CD4-positive, alpha-beta memory T cell (primary cell): ENCODE measurements around the gene CYTH1. TPM values are rescaled to one million over a fixed set of nuclear protein-coding genes. Genes with fewer than 3 reads are reported as not detected.
A peak's percentile ranks its signal among the peaks of the same experiment; 100 is the strongest.
"Not testable (repeated sequence)": the region's sequence is repeated elsewhere in the genome, so short reads cannot be mapped to it uniquely, and the experiment has no call there.

Experiments
- CTCF ChIA-PET: fragments of 350-600 bp; sonication (Branson Sonifier 250); formaldehyde crosslinking; loops from one replicate; lab custom pipeline; 2021; ENCODE audit warnings: inconsistent platforms; ENCODE audit not compliant: partially characterized antibody; lab: Charles Lee
- POLR2A ChIA-PET: fragments of 350-600 bp; sonication (Branson Sonifier 250); formaldehyde crosslinking; loops from one replicate; lab custom pipeline; 2021; ENCODE audit not compliant: partially characterized antibody; lab: Charles Lee
- DNase-seq, 5 donors: peaks; one replicate each; pipeline versions ENCODE4 v3.0.0 to v3.0.0-alpha.2; 2020 to 2022; ENCODE audit warnings: mixed read lengths in 1 of 5
- H3K27ac ChIP-seq: one replicate; pipeline ENCODE4 v1.7.0; 2013; ENCODE audit warnings: low read depth, low read length
- H3K27me3 ChIP-seq: 2 replicates; pipeline ENCODE4 v1.7.0; 2013; ENCODE audit warnings: mild to moderate bottlenecking, low read length, moderate library complexity; ENCODE audit not compliant: insufficient read depth
- H3K36me3 ChIP-seq: 2 replicates; pipeline ENCODE4 v1.7.0; 2013; ENCODE audit warnings: mild to moderate bottlenecking, low read length, moderate library complexity; ENCODE audit not compliant: insufficient read depth
- H3K4me1 ChIP-seq: 2 replicates; pipeline ENCODE4 v1.7.0; 2013; ENCODE audit warnings: mild to moderate bottlenecking, low read length, moderate library complexity; ENCODE audit not compliant: insufficient read depth
- H3K4me3 ChIP-seq, 2 donors: one replicate each; pipeline ENCODE4 v1.7.0; 2013; ENCODE audit warnings: low read length in 2 of 2, mild to moderate bottlenecking in 1 of 2
- H3K9me3 ChIP-seq, 2 donors: one replicate each; pipeline ENCODE4 v1.7.0; 2013; ENCODE audit warnings: low read length in 2 of 2, control low read depth in 1 of 2; ENCODE audit not compliant: control insufficient read depth in 1 of 2
- H3K27ac Mint-ChIP-seq, 7 donors: one replicate each; pipeline ENCODE4 v1.8.0; 2020 to 2021; ENCODE audit warnings: mixed read lengths in 7 of 7, mild to moderate bottlenecking in 6 of 7, inconsistent platforms in 3 of 7, moderate library complexity in 3 of 7
- H3K27me3 Mint-ChIP-seq, 2 donors: one replicate each; pipeline ENCODE4 v1.8.0; 2020 to 2021; ENCODE audit warnings: mixed read lengths in 2 of 2
- H3K36me3 Mint-ChIP-seq, 2 donors: one replicate each; pipeline ENCODE4 v1.8.0; 2020 to 2021; ENCODE audit warnings: mixed read lengths in 2 of 2, inconsistent platforms in 1 of 2, mild to moderate bottlenecking in 1 of 2
- H3K4me1 Mint-ChIP-seq, 4 donors: one replicate each; pipeline ENCODE4 v1.8.0; 2020 to 2021; ENCODE audit warnings: mixed read lengths in 4 of 4, mild to moderate bottlenecking in 1 of 4
- H3K4me3 Mint-ChIP-seq, 8 donors: one replicate each; pipeline ENCODE4 v1.8.0; 2020 to 2021; ENCODE audit warnings: mixed read lengths in 8 of 8, mild to moderate bottlenecking in 7 of 8, moderate library complexity in 6 of 8, inconsistent platforms in 3 of 8
- H3K9me3 Mint-ChIP-seq, 8 donors: one replicate each; pipeline ENCODE4 v1.8.0; 2020 to 2021; ENCODE audit warnings: mixed read lengths in 8 of 8, mild to moderate bottlenecking in 5 of 8, inconsistent platforms in 3 of 8, moderate library complexity in 1 of 8
- intact Hi-C: fragments of 100-400 bp; cut with micrococcal nuclease; formaldehyde crosslinking; loops from one replicate; pipeline ENCODE4 v1.15.1; 2023
- polyA plus RNA-seq, 2 donors: library from polyadenylated mRNA; unstranded; fragments of 300-500 nt; fragmentation: Illumina TruSeq; gene quantifications; one replicate each; pipeline ENCODE4 v1.2.3, GENCODE V29; 2021
- total RNA-seq, 2 experiments: library from RNA; stranded (reverse); gene quantifications; one replicate each; pipeline ENCODE4 v1.2.3, GENCODE V29; 2021

CYTH1 gene
- total and polyA plus RNA-seq, 4 experiments from 2014 or later = 271 to 390 (median 375) TPM

GRCh38 chr17:78779850-78780249 is 2.2 kb downstream of the CYTH1 start:
- Mint-ChIP-seq H3K9me3 (peaks cover 0 to 2% (median 0%) of the 10 kb centered on the region in 8 donors), H3K4me3 (peak overlapping the region; percentile 89 to 96 (median 94)), H3K27ac (peak overlapping the region; percentile 92 to 99 (median 96)), H3K4me1 (peaks cover 26 to 68% (median 43%) of the 10 kb centered on the region in 4 donors), H3K27me3 (no peaks in the 10 kb centered on the region), H3K36me3 (peaks cover 6 to 40% of the 10 kb centered on the region in 2 donors)
- peaks cover 75% of the 10 kb centered on the region for H3K4me1 ChIP-seq
- DNase-seq = peak; percentile 81 to 88 (median 85)
- no peaks in the 10 kb centered on the region for H3K9me3 ChIP-seq
- H3K27me3 ChIP-seq = no peaks in the 10 kb centered on the region
- ChIA-PET CTCF (interaction anchor here (1.0 to 2.7 kb wide), 14 partner anchors 9 to 71 kb away, joined by 3 to 15 read pairs (median 4); no protein-coding TSS in a partner anchor), POLR2A (interaction anchor here (1.0 to 21.6 kb wide), 20 partner anchors 10 to 71 kb away, joined by 3 to 961 read pairs (median 11); partner anchors contain the start of gene USP36)
- peak overlapping the region; percentile 95 for H3K27ac ChIP-seq
- peak overlapping the region; percentile 62 for H3K4me3 ChIP-seq
- intact Hi-C loops = loop anchor here (1.0 to 5.0 kb wide), 5 partner anchors 8 to 61 kb away; partner anchors contain the start of gene USP36
- H3K36me3 ChIP-seq = no peaks in the 10 kb centered on the region

GRCh38 chr17:78779286-78779651 is 2.8 kb downstream of the CYTH1 start:
- ChIA-PET POLR2A (interaction anchor here (0.6 to 21.6 kb wide), 20 partner anchors 11 to 1334 kb away, joined by 3 to 961 read pairs (median 11); partner anchors contain the start of gene USP36), CTCF (interaction anchor here (1.1 to 2.7 kb wide), 7 partner anchors 8 to 71 kb away, joined by 3 to 11 read pairs (median 5); no protein-coding TSS in a partner anchor)
- Mint-ChIP-seq H3K36me3 (peaks cover 9 to 46% of the 10 kb centered on the region in 2 donors), H3K4me1 (peaks cover 31 to 68% (median 45%) of the 10 kb centered on the region in 4 donors), H3K4me3 (peak overlapping the region; percentile 89 to 96 (median 94)), H3K27ac (peak overlapping the region; percentile 92 to 99 (median 96))
- Histone ChIP-seq H3K27ac (peak overlapping the region; percentile 95), H3K4me3 (peak overlapping the region; percentile 13 to 62), H3K4me1 (peaks cover 75% of the 10 kb centered on the region)
- not testable (repeated sequence) for H3K27me3 Mint-ChIP-seq, H3K36me3 ChIP-seq, H3K27me3 ChIP-seq, H3K9me3 ChIP-seq, H3K9me3 Mint-ChIP-seq
- intact Hi-C loops = loop anchor here (1.0 to 5.0 kb wide), 3 partner anchors 20 to 42 kb away; no protein-coding TSS in a partner anchor
- peak in 1 of 5 donors; percentile 37 for DNase-seq

DNA sequence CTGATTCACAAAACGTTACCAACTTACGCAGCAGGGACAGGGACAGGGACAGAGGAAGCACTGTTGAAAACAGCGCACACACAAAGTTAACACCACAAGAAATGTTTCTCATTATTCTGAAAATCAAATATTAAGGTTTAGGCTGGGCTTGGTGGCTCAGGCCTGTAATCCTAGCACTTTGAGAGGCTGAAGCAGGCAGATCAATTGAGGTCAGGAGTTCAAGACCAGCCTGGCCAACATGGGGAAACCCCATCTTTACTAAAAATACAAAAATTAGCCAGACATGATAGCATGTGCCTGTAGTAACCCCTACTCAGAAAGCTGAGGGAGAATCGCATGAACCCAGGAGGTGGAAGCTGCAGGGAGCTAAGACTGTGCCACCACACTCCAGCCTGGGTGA is 4.2 kb downstream of the CYTH1 start:
- H3K4me1 ChIP-seq = peaks cover 75% of the 10 kb centered on the region
- ChIA-PET POLR2A (interaction anchor here (0.9 to 21.6 kb wide), 5 partner anchors 12 to 41 kb away, joined by 5 to 961 read pairs (median 7); no protein-coding TSS in a partner anchor), CTCF (interaction anchor here (0.8 to 1.6 kb wide), 2 partner anchors 10 to 34 kb away, joined by 3 to 10 read pairs; no protein-coding TSS in a partner anchor)
- peak overlapping the region; percentile 95 for H3K27ac ChIP-seq
- H3K27ac Mint-ChIP-seq = peak overlapping the region; percentile 92 to 99 (median 96)
- H3K9me3 Mint-ChIP-seq = no peaks in the 10 kb centered on the region
- peak in 4 of 5 donors; percentile 39 to 68 (median 48) for DNase-seq
- H3K4me3 ChIP-seq = peak overlapping the region in 1 of 2 donors; percentile 38
- H3K36me3 Mint-ChIP-seq = peaks cover 9 to 53% of the 10 kb centered on the region in 2 donors
- peak overlapping the region; percentile 79 to 97 (median 84) for H3K4me3 Mint-ChIP-seq
- peaks cover 29 to 67% (median 42%) of the 10 kb centered on the region in 4 donors for H3K4me1 Mint-ChIP-seq
- intact Hi-C loops = loop anchor here (5.0 kb wide), 1 partner anchor 41 kb away; no protein-coding TSS in a partner anchor
- H3K36me3 ChIP-seq = no peaks in the 10 kb centered on the region
- no peaks in the 10 kb centered on the region for H3K9me3 ChIP-seq
- no peaks in the 10 kb centered on the region for H3K27me3 Mint-ChIP-seq
- H3K27me3 ChIP-seq = no peaks in the 10 kb centered on the region

DNA sequence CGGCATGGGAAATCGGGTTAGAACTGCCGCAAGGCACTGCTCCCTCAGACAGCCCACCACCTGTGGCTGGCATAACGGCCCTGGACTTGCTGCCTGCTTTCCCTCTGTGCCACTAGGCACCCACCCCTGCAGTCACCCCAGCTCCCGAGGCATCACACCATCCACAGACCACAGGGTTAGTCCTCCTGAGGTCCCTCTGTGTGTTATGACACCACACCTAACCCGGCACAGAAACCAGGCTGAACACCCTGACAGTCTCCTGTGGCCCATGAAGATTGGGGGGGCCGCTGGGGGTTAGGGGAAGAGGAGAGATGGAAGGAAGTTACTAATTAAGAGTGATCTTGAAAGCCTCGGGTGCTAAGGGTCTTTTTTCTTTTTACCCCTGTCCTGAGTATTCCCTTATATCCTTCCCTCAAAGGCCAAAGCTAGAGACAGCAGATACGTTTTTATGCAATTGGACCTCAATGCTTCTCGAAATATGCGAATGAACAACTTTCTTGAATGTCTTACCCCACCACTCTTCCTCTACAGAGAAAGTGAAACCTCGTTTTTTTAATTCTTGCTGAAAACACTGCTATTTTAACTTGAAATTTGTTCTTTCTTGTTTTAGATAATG is 7.0 kb downstream of the CYTH1 start:
- Histone ChIP-seq H3K4me3 (peak overlapping the region; percentile 64 to 70), H3K9me3 (no peaks in the 10 kb centered on the region), H3K27ac (peak overlapping the region; percentile 81), H3K27me3 (no peaks in the 10 kb centered on the region), H3K36me3 (no peaks in the 10 kb centered on the region), H3K4me1 (peaks cover 94% of the 10 kb centered on the region)
- peak overlapping the region; percentile 92 to 99 (median 97) for H3K27ac Mint-ChIP-seq
- no peaks in the 10 kb centered on the region for H3K27me3 Mint-ChIP-seq
- intact Hi-C loops = loop anchor here (5.0 kb wide), 1 partner anchor 38 kb away; no protein-coding TSS in a partner anchor
- ChIA-PET POLR2A (interaction anchor here (0.5 to 21.6 kb wide), 16 partner anchors 10 to 66 kb away, joined by 3 to 961 read pairs (median 4); no protein-coding TSS in a partner anchor), CTCF (interaction anchor here (1.0 to 2.0 kb wide), 4 partner anchors 20 to 41 kb away, joined by 3 to 12 read pairs (median 4); no protein-coding TSS in a partner anchor)
- peaks cover 17 to 60% of the 10 kb centered on the region in 2 donors for H3K36me3 Mint-ChIP-seq
- DNase-seq = peak; percentile 57 to 85 (median 63)
- peak overlapping the region; percentile 88 to 97 (median 94) for H3K4me3 Mint-ChIP-seq
- peaks cover 45 to 82% (median 57%) of the 10 kb centered on the region in 4 donors for H3K4me1 Mint-ChIP-seq
- no peaks in the 10 kb centered on the region for H3K9me3 Mint-ChIP-seq

- peaks cover 11 to 53% of the 10 kb centered on the region in 2 donors for H3K36me3 Mint-ChIP-seq
- POLR2A ChIA-PET = interaction anchor here (1.0 to 21.6 kb wide), 11 partner anchors 11 to 65 kb away, joined by 3 to 961 read pairs (median 7); no protein-coding TSS in a partner anchor
- peak overlapping the region; percentile 92 to 99 (median 97) for H3K27ac Mint-ChIP-seq
- H3K4me1 ChIP-seq = peaks cover 96% of the 10 kb centered on the region
- no peaks in the 10 kb centered on the region for H3K36me3 ChIP-seq
- intact Hi-C loops = no loop called here
- CTCF ChIA-PET = interaction anchor here (2.0 kb wide), 1 partner anchor 27 kb away, joined by 12 read pairs; no protein-coding TSS in a partner anchor
- H3K27me3 Mint-ChIP-seq = no peaks in the 10 kb centered on the region
- peak overlapping the region; percentile 81 for H3K27ac ChIP-seq
- no peaks in the 10 kb centered on the region for H3K9me3 Mint-ChIP-seq
- peak overlapping the region; percentile 88 to 97 (median 94) for H3K4me3 Mint-ChIP-seq
- DNase-seq = peak in 1 of 5 donors; percentile 54
- H3K4me3 ChIP-seq = peak overlapping the region; percentile 64 to 70
- H3K27me3 ChIP-seq = no peaks in the 10 kb centered on the region
- no peaks in the 10 kb centered on the region for H3K9me3 ChIP-seq
- peaks cover 41 to 76% (median 52%) of the 10 kb centered on the region in 4 donors for H3K4me1 Mint-ChIP-seq
Observed at GRCh38 chr17:78774453-78774852, 7.6 kb downstream of the CYTH1 start.

DNA sequence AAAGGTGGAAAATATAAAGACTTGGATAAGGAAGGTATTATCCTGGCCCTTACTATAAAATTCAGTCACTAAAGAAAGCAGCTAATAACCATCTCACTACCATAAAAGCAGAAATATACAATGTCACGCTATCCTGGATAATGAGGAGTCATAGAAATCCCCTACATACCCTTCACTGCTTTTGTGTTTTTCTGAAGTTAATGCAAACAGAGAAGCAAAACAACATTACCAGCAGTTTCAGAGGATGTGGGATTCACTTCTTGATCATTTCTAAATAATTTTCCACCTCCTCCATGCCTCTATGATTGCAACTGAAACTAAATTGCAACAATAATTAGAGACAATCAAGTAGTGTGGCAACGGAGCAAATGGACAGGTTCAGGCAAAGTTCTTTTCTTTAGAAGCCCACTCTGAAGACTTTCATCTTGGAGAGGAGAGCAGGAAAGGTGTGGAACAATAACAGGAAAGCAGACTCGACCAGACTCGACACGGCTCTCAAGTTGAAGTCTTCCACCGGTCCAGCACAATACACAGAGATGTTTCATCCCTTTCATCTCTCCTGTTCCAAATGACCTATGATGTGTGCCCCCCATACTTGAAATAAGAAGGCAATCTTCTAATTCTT is 10.2 kb downstream of the CYTH1 start:
- Histone ChIP-seq H3K9me3 (no peaks in the 10 kb centered on the region), H3K27me3 (no peaks in the 10 kb centered on the region), H3K27ac (peak overlapping the region; percentile 65), H3K36me3 (no peaks in the 10 kb centered on the region), H3K4me3 (peak overlapping the region; percentile 4 to 21), H3K4me1 (peaks cover 98% of the 10 kb centered on the region)
- ChIA-PET POLR2A (interaction anchor here (1.0 to 28.3 kb wide), 10 partner anchors 4 to 645 kb away, joined by 3 to 961 read pairs (median 6); partner anchors contain the start of gene CYTH1), CTCF (interaction anchor here (0.7 to 4.2 kb wide), 9 partner anchors 10 to 50 kb away, joined by 3 to 20 read pairs (median 5); no protein-coding TSS in a partner anchor)
- Mint-ChIP-seq H3K27me3 (no peaks in the 10 kb centered on the region), H3K27ac (peak overlapping the region; percentile 92 to 97 (median 97)), H3K9me3 (no peaks in the 10 kb centered on the region), H3K4me1 (peaks cover 34 to 55% (median 42%) of the 10 kb centered on the region in 4 donors), H3K36me3 (peaks cover 11 to 43% of the 10 kb centered on the region in 2 donors), H3K4me3 (peak overlapping the region; percentile 86 to 93 (median 89))
- DNase-seq = peak in 2 of 5 donors; percentile 33 to 49
- intact Hi-C loops = loop anchor here (1.0 kb wide), 2 partner anchors 8 to 13 kb away; no protein-coding TSS in a partner anchor
